DOHH2 (cell line): Measurements from ENCODE around the gene TMEM219.

Source experiments
- EZH2phosphoT487 ChIP-seq: fragments of 200-600 bp; sonication (generic); IDR thresholded peaks from 2 replicates; pipeline ENCODE4 v1.6.1; 2017; ENCODE audit warnings: borderline replicate concordance, mild to moderate bottlenecking, antibody characterized with exemption, low read length, moderate library complexity, mixed read lengths
- TF ChIP-seq, protein P1 (sequence below): fragments of 200-600 bp; sonication (generic); IDR thresholded peaks from one replicate; pipeline ENCODE4 v1.5.1; 2014; ENCODE audit warnings: antibody characterized with exemption, mild to moderate bottlenecking, low read depth, low read length; ENCODE audit not compliant: poor library complexity, severe bottlenecking

DNA sequence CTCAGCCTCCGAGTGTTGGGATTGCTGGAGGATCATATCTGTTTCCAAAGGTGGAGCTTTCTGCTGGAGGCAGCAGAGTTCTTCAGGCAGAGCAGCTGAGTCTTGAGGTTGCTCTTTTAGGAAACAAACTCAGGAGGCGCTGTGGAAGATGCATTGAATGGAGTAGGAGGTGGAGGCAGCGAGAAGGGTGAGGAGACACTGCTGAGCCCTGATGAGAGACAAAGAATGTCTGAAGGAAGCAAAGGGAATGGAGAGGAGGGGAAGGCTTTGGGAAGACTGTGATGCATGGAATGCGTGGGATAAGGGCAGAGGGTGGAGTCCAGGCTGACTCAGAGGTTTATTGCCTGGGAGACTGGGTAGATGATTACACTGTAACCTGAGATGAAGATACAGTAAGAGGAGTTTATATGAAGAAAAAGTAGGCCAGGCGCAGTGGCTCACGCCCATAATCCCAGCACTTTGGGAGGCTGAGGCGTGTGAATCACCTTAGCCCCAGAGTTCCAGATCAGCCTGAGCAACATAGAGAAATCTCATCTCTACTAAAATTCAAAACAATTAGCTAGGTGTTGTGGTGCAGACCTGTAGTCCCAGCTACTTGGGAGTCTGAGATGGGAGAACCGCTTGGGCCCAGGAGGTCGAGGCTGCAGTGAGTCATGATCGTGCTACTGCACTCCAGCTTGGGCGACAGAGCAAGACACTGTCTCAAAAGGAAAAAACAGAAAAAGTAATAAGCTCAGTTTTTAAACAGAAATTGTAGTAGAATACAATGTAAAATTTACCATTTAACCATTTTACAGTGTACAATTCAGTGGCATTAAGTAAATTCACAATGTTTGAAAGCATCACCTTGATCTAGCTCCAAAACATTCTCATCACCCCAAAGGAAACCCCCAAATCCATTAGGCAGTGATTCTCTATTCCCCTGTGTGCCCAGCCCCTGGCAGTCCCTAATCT, 17.8 kb upstream of the TMEM219 start:
- TF ChIP-seq, protein P1, sequence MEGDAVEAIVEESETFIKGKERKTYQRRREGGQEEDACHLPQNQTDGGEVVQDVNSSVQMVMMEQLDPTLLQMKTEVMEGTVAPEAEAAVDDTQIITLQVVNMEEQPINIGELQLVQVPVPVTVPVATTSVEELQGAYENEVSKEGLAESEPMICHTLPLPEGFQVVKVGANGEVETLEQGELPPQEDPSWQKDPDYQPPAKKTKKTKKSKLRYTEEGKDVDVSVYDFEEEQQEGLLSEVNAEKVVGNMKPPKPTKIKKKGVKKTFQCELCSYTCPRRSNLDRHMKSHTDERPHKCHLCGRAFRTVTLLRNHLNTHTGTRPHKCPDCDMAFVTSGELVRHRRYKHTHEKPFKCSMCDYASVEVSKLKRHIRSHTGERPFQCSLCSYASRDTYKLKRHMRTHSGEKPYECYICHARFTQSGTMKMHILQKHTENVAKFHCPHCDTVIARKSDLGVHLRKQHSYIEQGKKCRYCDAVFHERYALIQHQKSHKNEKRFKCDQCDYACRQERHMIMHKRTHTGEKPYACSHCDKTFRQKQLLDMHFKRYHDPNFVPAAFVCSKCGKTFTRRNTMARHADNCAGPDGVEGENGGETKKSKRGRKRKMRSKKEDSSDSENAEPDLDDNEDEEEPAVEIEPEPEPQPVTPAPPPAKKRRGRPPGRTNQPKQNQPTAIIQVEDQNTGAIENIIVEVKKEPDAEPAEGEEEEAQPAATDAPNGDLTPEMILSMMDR = peak; percentile 30
- no peak for TF ChIP-seq EZH2phosphoT487
